GM23248 (cell line): ENCODE measurements around the gene RDH8. TPM values are rescaled to one million over a fixed set of nuclear protein-coding genes. Genes with fewer than 3 reads are reported as not detected.

Source experiments
- DNase-seq: peaks from one replicate; pipeline ENCODE4 v3.0.0-alpha.2; 2015
- H2AFZ ChIP-seq: fragments of 200-600 bp; sonication (generic); 2 replicates; pipeline ENCODE4 v1.6.1; 2016; ENCODE audit warnings: antibody characterized with exemption
- H3F3A ChIP-seq: fragments of 200-600 bp; sonication (generic); 2 replicates; pipeline ENCODE4 v1.6.1; 2016; ENCODE audit warnings: mild to moderate bottlenecking, antibody characterized with exemption, mixed run types; ENCODE audit not compliant: insufficient read depth
- H3K27ac ChIP-seq: fragments of 200-600 bp; sonication (generic); 2 replicates; pipeline ENCODE4 v1.5.1; 2016; ENCODE audit warnings: mild to moderate bottlenecking
- H3K27me3 ChIP-seq: fragments of 200-600 bp; sonication (generic); replicated peaks from 2 replicates; pipeline ENCODE4 v1.6.1; 2016; ENCODE audit warnings: mild to moderate bottlenecking; ENCODE audit not compliant: insufficient read depth
- H3K36me3 ChIP-seq: fragments of 200-600 bp; sonication (generic); 2 replicates; pipeline ENCODE4 v1.6.1; 2016; ENCODE audit warnings: low read depth, mild to moderate bottlenecking
- H3K4me1 ChIP-seq: fragments of 200-600 bp; sonication (generic); 2 replicates; pipeline ENCODE4 v1.6.1; 2016; ENCODE audit warnings: mild to moderate bottlenecking; ENCODE audit not compliant: insufficient read depth
- H3K4me2 ChIP-seq: fragments of 200-600 bp; sonication (generic); one replicate; pipeline ENCODE4 v1.6.1; 2016; ENCODE audit warnings: mild to moderate bottlenecking; ENCODE audit not compliant: unreplicated experiment
- H3K4me3 ChIP-seq: fragments of 200-600 bp; sonication (generic); 2 replicates; pipeline ENCODE4 v1.5.1; 2016; ENCODE audit warnings: mild to moderate bottlenecking
- H3K79me2 ChIP-seq: fragments of 200-600 bp; sonication (generic); 2 replicates; pipeline ENCODE4 v1.6.1; 2016; ENCODE audit warnings: mild to moderate bottlenecking; ENCODE audit not compliant: insufficient read depth
- H3K9ac ChIP-seq: fragments of 200-600 bp; sonication (generic); 2 replicates; pipeline ENCODE4 v1.6.1; 2016; ENCODE audit warnings: mild to moderate bottlenecking
- H3K9me2 ChIP-seq: fragments of 200-600 bp; sonication (generic); 2 replicates; pipeline ENCODE4 v1.6.1; 2016; ENCODE audit warnings: mixed run types, mild to moderate bottlenecking, moderate library complexity; ENCODE audit not compliant: insufficient read depth
- H3K9me3 ChIP-seq: fragments of 200-600 bp; sonication (generic); one replicate; pipeline ENCODE4 v1.6.1; 2017; ENCODE audit warnings: low read depth
- H4K20me1 ChIP-seq: fragments of 200-600 bp; sonication (generic); 2 replicates; pipeline ENCODE4 v1.6.0; 2016; ENCODE audit not compliant: insufficient read depth
- EZH2 ChIP-seq: fragments of 200-600 bp; sonication (generic); IDR thresholded peaks from 2 replicates; pipeline ENCODE4 v1.6.1; 2018; ENCODE audit warnings: antibody characterized with exemption, mild to moderate bottlenecking; ENCODE audit not compliant: insufficient read depth, poor library complexity, severe bottlenecking
- EZH2phosphoT487 ChIP-seq: fragments of 200-600 bp; sonication (generic); IDR thresholded peaks from 2 replicates; pipeline ENCODE4 v1.6.1; 2018; ENCODE audit warnings: antibody characterized with exemption, moderate library complexity, mild to moderate bottlenecking, low read depth; ENCODE audit not compliant: insufficient read depth
- WGBS, 2 experiments: methylation state at CpG; one replicate each; pipeline ENCODE4 v1.1.6; 2015 to 2017; ENCODE audit warnings: low lambda C conversion rate in 2 of 2, low coverage in 1 of 2; ENCODE audit errors: missing lambda C conversion rate in 2 of 2; 5-methylcytosine and 5-hydroxymethylcytosine counted together
- in situ Hi-C: fragments of 300-500 bp; cut with MboI; formaldehyde crosslinking; loops from 2 replicates; pipeline ENCODE4 v1.15.0; 2020
- polyA plus RNA-seq: library from polyadenylated mRNA; unstranded; fragments of >200 nt; fragmentation: Nextera tagmentation; extraction: Ambion mirVana; gene quantifications from 2 replicates; pipeline ENCODE4 v1.2.1, GENCODE V29; 2016
- total RNA-seq: library from RNA; depleted of rRNA; stranded (reverse); fragments of >200 nt; shearing (Covaris generic); gene quantifications from 2 replicates; pipeline ENCODE4 v1.2.3, GENCODE V29; 2014

Gene RDH8
- total and polyA plus RNA-seq, 2 experiments from 2014 or later: 0.19 to 0.97 TPM

- Histone ChIP-seq H2AFZ (no peak overlapping the region), H3K27ac (no peak overlapping the region), H3K9me3 (no peaks in the 10 kb centered on the region), H3K4me2 (no peak overlapping the region), H3K27me3 (peaks cover 25% of the 10 kb centered on the region), H3F3A (no peaks in the 10 kb centered on the region), H3K9ac (no peak overlapping the region), H3K4me3 (no peak overlapping the region), H3K36me3 (no peaks in the 10 kb centered on the region), H3K4me1 (no peaks in the 10 kb centered on the region), H3K79me2 (no peaks in the 10 kb centered on the region), H4K20me1 (no peaks in the 10 kb centered on the region), H3K9me2 (no peaks in the 10 kb centered on the region)
- 46 to 49% methylated on average over 5 of the region's 5 CpGs for WGBS, 2 experiments
- TF ChIP-seq EZH2phosphoT487: no peak
- no peak for TF ChIP-seq EZH2
- in situ Hi-C loops: no loop called here
- DNase-seq: no peak
These were observed 24.5 kb downstream of the RDH8 start for GRCh38 chr19:10037809-10038208.

GRCh38 chr19:10043286-10043927 lies 30.1 kb downstream of the RDH8 start:
- H3K4me3 ChIP-seq: no peak overlapping the region
- no peaks in the 10 kb centered on the region for H3K9me3 ChIP-seq
- in situ Hi-C loops: no loop called here
- H3K9me2 ChIP-seq: no peaks in the 10 kb centered on the region
- H3K27ac ChIP-seq: no peak overlapping the region
- no peak overlapping the region for H3K4me2 ChIP-seq
- no peaks in the 10 kb centered on the region for H3F3A ChIP-seq
- no peaks in the 10 kb centered on the region for H4K20me1 ChIP-seq
- H3K9ac ChIP-seq: no peak overlapping the region
- no peaks in the 10 kb centered on the region for H3K4me1 ChIP-seq
- no peak overlapping the region for H2AFZ ChIP-seq
- DNase-seq: peak; percentile 60
- no peaks in the 10 kb centered on the region for H3K79me2 ChIP-seq
- H3K36me3 ChIP-seq: no peaks in the 10 kb centered on the region
- 29 to 31% methylated on average over 4 of the region's 4 CpGs for WGBS, 2 experiments
- TF ChIP-seq EZH2: no peak
- no peak for TF ChIP-seq EZH2phosphoT487
- H3K27me3 ChIP-seq: no peaks in the 10 kb centered on the region

- 5 to 15% methylated on average over 1 of the region's 1 CpG for WGBS, 2 experiments
- in situ Hi-C loops: no loop called here
- H3K9ac ChIP-seq: no peak overlapping the region
- H3K36me3 ChIP-seq: no peaks in the 10 kb centered on the region
- no peaks in the 10 kb centered on the region for H3K9me3 ChIP-seq
- H2AFZ ChIP-seq: no peak overlapping the region
- H3K79me2 ChIP-seq: no peaks in the 10 kb centered on the region
- H3K4me1 ChIP-seq: no peaks in the 10 kb centered on the region
- TF ChIP-seq EZH2 (no peak), EZH2phosphoT487 (no peak)
- DNase-seq: no peak
- H3K27me3 ChIP-seq: no peaks in the 10 kb centered on the region
- H3F3A ChIP-seq: no peaks in the 10 kb centered on the region
- no peak overlapping the region for H3K27ac ChIP-seq
- no peaks in the 10 kb centered on the region for H4K20me1 ChIP-seq
- no peak overlapping the region for H3K4me2 ChIP-seq
- no peaks in the 10 kb centered on the region for H3K9me2 ChIP-seq
- no peak overlapping the region for H3K4me3 ChIP-seq
These were observed 31.1 kb downstream of the RDH8 start for GRCh38 chr19:10044390-10044789.

- no peaks in the 10 kb centered on the region for H3K27me3 ChIP-seq
- H3K4me1 ChIP-seq: no peaks in the 10 kb centered on the region
- DNase-seq: no peak
- TF ChIP-seq EZH2: no peak
- no peak for TF ChIP-seq EZH2phosphoT487
- in situ Hi-C loops: no loop called here
- H3K9ac ChIP-seq: no peak overlapping the region
- no peaks in the 10 kb centered on the region for H4K20me1 ChIP-seq
- 6 to 14% methylated on average over 1 of the region's 1 CpG for WGBS, 2 experiments
- no peaks in the 10 kb centered on the region for H3F3A ChIP-seq
- H3K4me2 ChIP-seq: no peak overlapping the region
- no peak overlapping the region for H3K27ac ChIP-seq
- no peaks in the 10 kb centered on the region for H3K36me3 ChIP-seq
- no peak overlapping the region for H2AFZ ChIP-seq
- H3K9me2 ChIP-seq: no peaks in the 10 kb centered on the region
- no peaks in the 10 kb centered on the region for H3K79me2 ChIP-seq
- H3K9me3 ChIP-seq: no peaks in the 10 kb centered on the region
- no peak overlapping the region for H3K4me3 ChIP-seq
These were observed 32.1 kb downstream of the RDH8 start for GRCh38 chr19:10045371-10045770.

- no peak overlapping the region for H2AFZ ChIP-seq
- in situ Hi-C loops: no loop called here
- H4K20me1 ChIP-seq: no peaks in the 10 kb centered on the region
- H3F3A ChIP-seq: no peaks in the 10 kb centered on the region
- no peaks in the 10 kb centered on the region for H3K27me3 ChIP-seq
- no peak for DNase-seq
- H3K9me2 ChIP-seq: no peaks in the 10 kb centered on the region
- no peak overlapping the region for H3K27ac ChIP-seq
- H3K9ac ChIP-seq: no peak overlapping the region
- H3K4me2 ChIP-seq: no peak overlapping the region
- no peaks in the 10 kb centered on the region for H3K79me2 ChIP-seq
- 17 to 25% methylated on average over 2 of the region's 2 CpGs for WGBS, 2 experiments
- no peaks in the 10 kb centered on the region for H3K9me3 ChIP-seq
- TF ChIP-seq EZH2 (no peak), EZH2phosphoT487 (no peak)
- H3K4me1 ChIP-seq: no peaks in the 10 kb centered on the region
- no peaks in the 10 kb centered on the region for H3K36me3 ChIP-seq
- H3K4me3 ChIP-seq: no peak overlapping the region
These were observed 36.3 kb downstream of the RDH8 start for GRCh38 chr19:10049626-10050025.
